ENCODE data around the gene SREBF1.

The SREBF1 gene

GRCh38 chr17:17831208-17832031 lies 5.4 kb downstream of the SREBF1 start:
- intact Hi-C loops (cut with DNase I), result no loop called here
- DNase-seq, result peak in 17 of 42 donors; percentile 25 to 80 (median 61)

GRCh38 chr17:17830740-17831207 lies 6.0 kb downstream of the SREBF1 start:
- intact Hi-C loops (cut with DNase I), result no loop called here
- no peak for DNase-seq

- intact Hi-C loops (cut with DNase I), result no loop called here
- no peak for DNase-seq
Observed at GRCh38 chr17:17830269-17830567, 6.6 kb downstream of the SREBF1 start.

GRCh38 chr17:17827826-17828621 lies 8.8 kb downstream of the SREBF1 start:
- intact Hi-C loops (cut with DNase I), result no loop called here
- DNase-seq, result no peak

GRCh38 chr17:17826942-17827785 lies 9.6 kb downstream of the SREBF1 start:
- no peak for DNase-seq
- intact Hi-C loops (cut with DNase I), result no loop called here

GRCh38 chr17:17826342-17826713 lies 10.5 kb downstream of the SREBF1 start:
- intact Hi-C loops (cut with DNase I), result no loop called here
- DNase-seq, result no peak

- DNase-seq, result peak in 1 of 42 donors; percentile 55
- intact Hi-C loops (cut with DNase I), result no loop called here
Observed at GRCh38 chr17:17824783-17825614, 11.8 kb downstream of the SREBF1 start.

- DNase-seq, result peak in 3 of 42 donors; percentile 37 to 72 (median 50)
- intact Hi-C loops (cut with DNase I), result no loop called here
Observed at GRCh38 chr17:17824119-17824782, 12.5 kb downstream of the SREBF1 start.

GRCh38 chr17:17823433-17824118 lies 13.2 kb downstream of the SREBF1 start:
- peak; percentile 76 to 96 (median 91) for DNase-seq
- intact Hi-C loops (cut with DNase I), result loop anchor here (2.0 kb wide), 1 partner anchor 17 kb away; no protein-coding TSS in a partner anchor

GRCh38 chr17:17822616-17823015 lies 14.2 kb downstream of the SREBF1 start:
- intact Hi-C loops (cut with DNase I), result loop anchor here (2.0 kb wide), 1 partner anchor 18 kb away; no protein-coding TSS in a partner anchor
- peak in 2 of 42 donors; percentile 35 to 40 for DNase-seq

- peak; percentile 80 to 97 (median 93) for DNase-seq
- intact Hi-C loops (cut with DNase I), result loop anchor here (2.0 kb wide), 1 partner anchor 19 kb away; no protein-coding TSS in a partner anchor
Observed at GRCh38 chr17:17822189-17822588, 14.6 kb downstream of the SREBF1 start.

- DNase-seq, result peak in 1 of 42 donors; percentile 24
- intact Hi-C loops (cut with DNase I), result no loop called here
Observed at GRCh38 chr17:17820463-17821158, 16.2 kb downstream of the SREBF1 start.

- DNase-seq, result peak in 1 of 42 donors; percentile 19
- intact Hi-C loops (cut with DNase I), result no loop called here
Observed at GRCh38 chr17:17820046-17820445, 16.7 kb downstream of the SREBF1 start.

- DNase-seq, result peak in 32 of 42 donors; percentile 42 to 87 (median 69)
Observed at GRCh38 chr17:17819561-17819995, 17.2 kb downstream of the SREBF1 start.

GRCh38 chr17:17819111-17819510 lies 17.7 kb downstream of the SREBF1 start:
- intact Hi-C loops (cut with DNase I), result loop anchor here (10.0 kb wide), 1 partner anchor 216 kb away; the partner anchor contains the start of genes ATPAF2 and GID4

More at GRCh38 chr17:17819561-17819995, 17.2 kb downstream of the SREBF1 start:
- intact Hi-C loops (cut with DNase I), result loop anchor here (10.0 kb wide), 1 partner anchor 215 kb away; the partner anchor contains the start of genes ATPAF2 and GID4

GRCh38 chr17:17818088-17818526 lies 18.7 kb downstream of the SREBF1 start:
- no peak for DNase-seq
- intact Hi-C loops (cut with DNase I), result loop anchor here (10.0 kb wide), 1 partner anchor 217 kb away; the partner anchor contains the start of genes ATPAF2 and GID4

More at GRCh38 chr17:17819111-17819510, 17.7 kb downstream of the SREBF1 start:
- no peak for DNase-seq
